GM10847 (cell line): ENCODE results near the gene CHST15.

Experiments
- POLR2A ChIP-seq: IDR thresholded peaks from 2 replicates; pipeline ENCODE4 v1.6.1; 2011; ENCODE audit not compliant: insufficient read length; ENCODE audit errors: extremely low read depth

Gene CHST15

GRCh38 chr10:124078028-124078427, 15.4 kb downstream of the CHST15 start:
- no peak for TF ChIP-seq POLR2A

- TF ChIP-seq POLR2A: no peak
Observed at GRCh38 chr10:124077208-124077993, 16.0 kb downstream of the CHST15 start.

GRCh38 chr10:124076148-124076733, 17.2 kb downstream of the CHST15 start:
- TF ChIP-seq POLR2A: no peak

- TF ChIP-seq POLR2A: no peak
Observed at GRCh38 chr10:124075231-124075955, 18.0 kb downstream of the CHST15 start.

- no peak for TF ChIP-seq POLR2A
Observed at GRCh38 chr10:124074501-124075109, 18.8 kb downstream of the CHST15 start.

- TF ChIP-seq POLR2A: no peak
Observed at GRCh38 chr10:124073978-124074377, 19.4 kb downstream of the CHST15 start.

GRCh38 chr10:124072541-124072940, 20.9 kb downstream of the CHST15 start:
- TF ChIP-seq POLR2A: no peak

GRCh38 chr10:124072106-124072505, 21.3 kb downstream of the CHST15 start:
- TF ChIP-seq POLR2A: no peak

GRCh38 chr10:124071141-124071540, 22.3 kb downstream of the CHST15 start:
- TF ChIP-seq POLR2A: no peak

- no peak for TF ChIP-seq POLR2A
Observed at GRCh38 chr10:124070666-124071065, 22.7 kb downstream of the CHST15 start.

- no peak for TF ChIP-seq POLR2A
Observed at GRCh38 chr10:124069341-124070264, 23.8 kb downstream of the CHST15 start.

GRCh38 chr10:124068929-124069328, 24.5 kb downstream of the CHST15 start:
- TF ChIP-seq POLR2A: no peak

- TF ChIP-seq POLR2A: no peak
Observed at GRCh38 chr10:124067825-124068400, 25.5 kb downstream of the CHST15 start.
